ENCODE data around the gene HMCN1.

DNA sequence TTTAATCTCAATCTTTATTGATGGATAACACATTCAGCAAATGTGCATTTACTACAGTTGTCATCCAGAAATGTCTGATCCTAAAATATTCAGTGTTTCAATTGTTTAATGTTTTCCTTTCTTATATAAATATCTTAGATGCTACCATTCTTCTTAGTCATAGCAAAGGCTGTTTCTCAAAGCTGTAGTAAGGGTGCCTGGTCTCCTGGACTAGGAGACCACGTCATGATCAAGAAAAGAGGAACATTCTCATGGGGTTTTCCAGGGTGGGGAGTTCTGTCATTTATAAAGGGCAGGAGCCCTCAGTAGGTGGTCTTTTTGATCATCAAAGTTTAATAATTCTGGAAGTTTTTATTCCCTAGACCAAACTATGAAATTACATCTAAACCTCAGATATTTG is 292.8 kb downstream of the HMCN1 start:
- TF ChIP-seq, protein P1, sequence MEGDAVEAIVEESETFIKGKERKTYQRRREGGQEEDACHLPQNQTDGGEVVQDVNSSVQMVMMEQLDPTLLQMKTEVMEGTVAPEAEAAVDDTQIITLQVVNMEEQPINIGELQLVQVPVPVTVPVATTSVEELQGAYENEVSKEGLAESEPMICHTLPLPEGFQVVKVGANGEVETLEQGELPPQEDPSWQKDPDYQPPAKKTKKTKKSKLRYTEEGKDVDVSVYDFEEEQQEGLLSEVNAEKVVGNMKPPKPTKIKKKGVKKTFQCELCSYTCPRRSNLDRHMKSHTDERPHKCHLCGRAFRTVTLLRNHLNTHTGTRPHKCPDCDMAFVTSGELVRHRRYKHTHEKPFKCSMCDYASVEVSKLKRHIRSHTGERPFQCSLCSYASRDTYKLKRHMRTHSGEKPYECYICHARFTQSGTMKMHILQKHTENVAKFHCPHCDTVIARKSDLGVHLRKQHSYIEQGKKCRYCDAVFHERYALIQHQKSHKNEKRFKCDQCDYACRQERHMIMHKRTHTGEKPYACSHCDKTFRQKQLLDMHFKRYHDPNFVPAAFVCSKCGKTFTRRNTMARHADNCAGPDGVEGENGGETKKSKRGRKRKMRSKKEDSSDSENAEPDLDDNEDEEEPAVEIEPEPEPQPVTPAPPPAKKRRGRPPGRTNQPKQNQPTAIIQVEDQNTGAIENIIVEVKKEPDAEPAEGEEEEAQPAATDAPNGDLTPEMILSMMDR (IDR thresholded peaks at IDR 0.05; ENCODE audit: insufficient read depth, low read length, poor library complexity, severe bottlenecking): no peak
- no peak for TF ChIP-seq EZH2phosphoT487 (conservative IDR thresholded peaks at IDR 0.05; ENCODE audit: low read length)
